HG03159 (cell line): ENCODE data around the gene SLC6A1.

Experiments used
- ATAC-seq: cut with Tn5 transposase; IDR thresholded peaks from one replicate; pipeline ENCODE4 v1.9.1; 2021; ENCODE audit warnings: mild to moderate bottlenecking, moderate library complexity; ENCODE audit not compliant: unreplicated experiment

SLC6A1 gene

DNA sequence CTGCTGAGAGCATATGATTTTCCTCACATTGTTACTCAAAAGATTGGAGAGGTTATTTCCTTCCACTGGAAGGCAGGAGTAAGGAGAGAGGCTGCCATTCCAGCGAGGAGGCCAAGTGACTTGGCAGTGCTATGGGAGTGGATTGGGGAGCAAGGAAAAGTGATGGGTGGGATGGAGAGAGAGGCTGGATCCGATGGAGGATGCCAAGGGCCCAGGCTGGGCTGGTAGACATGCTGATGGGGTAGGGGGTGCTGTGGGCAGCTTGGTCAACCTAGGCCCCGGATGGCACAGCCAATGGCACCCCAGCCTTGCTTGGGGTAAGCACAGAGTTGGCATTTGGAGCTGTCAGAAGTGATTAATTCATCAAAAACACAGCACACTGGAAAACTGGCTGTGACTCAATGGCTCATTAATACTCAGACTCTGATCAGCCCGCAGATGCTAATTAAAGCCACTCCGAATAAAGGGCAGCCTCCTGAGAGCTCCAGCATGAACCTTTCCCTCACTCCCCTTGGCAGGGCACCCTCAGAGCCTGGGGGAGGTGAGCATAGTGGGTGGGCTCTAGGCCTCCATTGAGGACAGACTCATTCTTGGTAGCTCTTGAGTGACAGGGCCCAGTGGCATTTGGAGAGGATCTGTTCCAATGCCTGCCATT lies 22.1 kb upstream of the SLC6A1 start:
- no peak for ATAC-seq

- ATAC-seq, result no peak
These were observed 20.3 kb upstream of the SLC6A1 start for GRCh38 chr3:10972072-10972782.

DNA sequence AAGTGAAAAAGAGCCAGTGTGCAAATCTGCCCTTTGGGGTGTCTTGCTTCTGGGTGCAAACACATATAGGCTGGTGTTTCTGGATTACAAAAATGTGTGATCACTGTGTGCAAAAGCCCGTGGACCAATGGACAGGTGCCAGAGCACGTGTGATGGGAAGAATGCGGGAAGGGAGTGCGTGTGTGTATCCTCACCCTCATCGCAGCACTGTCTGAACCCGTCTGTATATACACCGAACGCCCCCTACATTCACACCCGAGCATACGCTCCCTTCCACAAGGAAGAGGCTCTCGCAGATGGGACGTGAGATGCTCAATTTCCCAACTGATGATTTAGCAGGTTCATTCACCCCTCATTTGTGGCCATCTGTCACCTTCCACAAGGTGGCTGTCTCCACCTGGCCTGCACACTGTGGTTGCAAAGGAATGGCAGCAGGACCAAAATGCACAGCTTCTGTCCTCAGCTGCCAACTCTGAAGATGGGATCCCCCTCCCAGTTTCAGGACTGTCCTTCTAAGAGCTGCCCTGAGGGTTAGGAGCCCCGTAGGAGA lies 19.4 kb upstream of the SLC6A1 start:
- no peak for ATAC-seq

DNA sequence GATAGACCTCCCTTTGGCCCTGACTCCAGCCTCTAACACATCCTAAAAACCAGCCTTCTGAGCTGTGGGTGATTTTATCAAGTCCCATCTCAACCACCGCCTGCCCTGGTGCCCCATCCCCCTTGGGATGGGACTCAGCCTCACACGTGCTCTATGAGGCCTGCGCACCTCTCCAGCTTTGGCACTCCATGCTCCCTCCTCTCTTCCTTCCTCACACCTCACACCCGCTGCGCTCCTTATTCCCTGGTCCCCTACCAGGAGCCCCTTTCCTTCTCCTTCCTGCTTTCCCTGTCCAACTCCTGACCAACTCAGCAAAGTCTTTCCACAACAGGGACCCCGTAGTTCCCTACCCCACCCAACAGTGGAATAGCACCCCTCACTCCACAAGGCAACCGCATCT lies 18.4 kb upstream of the SLC6A1 start:
- ATAC-seq, result no peak

GRCh38 chr3:10974746-10975375 lies 17.7 kb upstream of the SLC6A1 start:
- ATAC-seq, result no peak

DNA sequence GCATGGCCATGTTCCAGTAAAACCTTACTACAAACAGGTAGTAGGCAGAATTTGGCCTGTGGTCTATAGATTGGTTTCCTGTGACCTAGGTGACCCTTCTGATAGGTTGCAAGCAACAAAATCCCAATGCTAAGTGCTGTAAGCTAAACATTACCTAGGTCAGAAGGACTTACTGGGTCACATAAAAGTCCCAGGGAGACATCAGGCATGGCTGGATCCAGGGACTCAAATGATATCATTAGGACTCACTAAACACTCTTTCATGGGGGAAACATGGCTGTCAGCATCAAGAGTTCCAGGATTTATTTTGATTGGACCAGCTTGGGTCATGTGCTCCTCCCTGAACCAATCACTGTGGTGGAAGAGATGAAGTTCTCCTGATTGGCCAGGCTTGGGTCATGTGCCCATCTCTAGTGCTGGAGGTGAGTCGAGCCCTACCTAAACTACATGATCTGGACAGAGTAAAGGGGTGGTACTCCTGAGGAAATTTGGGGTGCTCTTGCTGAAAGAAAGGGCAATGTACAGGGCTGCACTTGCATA lies 16.8 kb upstream of the SLC6A1 start:
- no peak for ATAC-seq

- ATAC-seq, result no peak
These were observed 15.8 kb upstream of the SLC6A1 start for GRCh38 chr3:10976770-10977169.

GRCh38 chr3:10977892-10978510 lies 14.5 kb upstream of the SLC6A1 start:
- ATAC-seq, result no peak

DNA sequence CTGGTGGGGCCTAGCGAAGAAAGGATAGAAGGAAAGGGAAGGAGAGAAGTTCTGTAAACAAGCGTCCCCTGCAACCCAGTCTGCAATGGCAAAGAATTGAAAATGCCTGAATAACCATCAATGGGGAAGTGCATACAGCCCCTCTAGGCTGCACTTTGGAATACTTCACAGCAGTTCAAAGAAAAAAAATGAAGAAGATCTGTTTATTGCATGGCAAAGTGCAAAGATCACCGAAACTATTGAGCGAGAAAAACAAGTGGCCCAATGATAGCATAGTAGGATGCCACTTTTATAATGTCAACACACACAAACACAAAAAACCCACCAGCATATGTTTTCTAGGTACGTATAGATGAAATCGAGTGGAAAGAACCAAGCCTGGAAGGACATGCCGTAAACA lies 13.6 kb upstream of the SLC6A1 start:
- no peak for ATAC-seq

DNA sequence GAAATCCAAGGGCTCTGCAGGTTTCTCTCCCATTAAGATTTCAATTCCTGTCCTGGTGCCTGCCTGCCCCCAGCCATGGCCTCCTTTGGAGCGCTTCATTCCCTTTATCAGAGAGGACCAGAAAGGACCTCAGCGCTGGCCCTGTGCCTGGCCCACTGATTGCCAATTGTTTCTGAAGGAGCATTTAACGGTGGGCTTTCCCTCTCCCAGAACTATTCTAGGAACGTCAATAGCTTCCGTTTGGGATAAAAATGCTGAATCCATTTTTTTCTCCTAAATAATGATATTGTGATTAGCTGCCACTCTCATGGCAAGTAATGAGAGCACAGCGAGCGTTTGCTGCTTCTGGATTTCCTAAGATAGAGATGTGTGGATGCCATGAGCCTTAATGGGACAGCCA lies 12.2 kb upstream of the SLC6A1 start:
- no peak for ATAC-seq

- no peak for ATAC-seq
These were observed 11.5 kb upstream of the SLC6A1 start for GRCh38 chr3:10981031-10981430.

DNA sequence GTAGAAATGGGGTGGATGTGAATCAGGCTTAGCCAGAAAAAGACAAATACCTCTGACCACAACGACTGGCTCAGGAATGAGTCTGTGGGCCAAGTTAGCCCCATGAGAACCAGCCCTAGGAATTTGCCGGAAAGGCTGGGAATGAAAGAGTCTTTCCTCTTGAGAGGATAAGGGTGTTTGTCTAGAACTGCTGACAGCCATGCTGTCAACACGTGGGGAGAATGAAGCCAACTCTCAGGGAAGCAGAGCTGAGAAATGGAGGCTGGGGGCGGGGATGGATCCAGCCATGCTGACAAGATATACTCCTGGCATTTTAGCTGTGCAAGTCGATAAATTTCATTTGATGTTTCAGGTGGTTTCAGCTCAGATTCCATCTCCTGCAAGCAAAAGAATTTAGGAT lies 10.6 kb upstream of the SLC6A1 start:
- ATAC-seq, result no peak

GRCh38 chr3:10982782-10983181 lies 9.8 kb upstream of the SLC6A1 start:
- no peak for ATAC-seq

DNA sequence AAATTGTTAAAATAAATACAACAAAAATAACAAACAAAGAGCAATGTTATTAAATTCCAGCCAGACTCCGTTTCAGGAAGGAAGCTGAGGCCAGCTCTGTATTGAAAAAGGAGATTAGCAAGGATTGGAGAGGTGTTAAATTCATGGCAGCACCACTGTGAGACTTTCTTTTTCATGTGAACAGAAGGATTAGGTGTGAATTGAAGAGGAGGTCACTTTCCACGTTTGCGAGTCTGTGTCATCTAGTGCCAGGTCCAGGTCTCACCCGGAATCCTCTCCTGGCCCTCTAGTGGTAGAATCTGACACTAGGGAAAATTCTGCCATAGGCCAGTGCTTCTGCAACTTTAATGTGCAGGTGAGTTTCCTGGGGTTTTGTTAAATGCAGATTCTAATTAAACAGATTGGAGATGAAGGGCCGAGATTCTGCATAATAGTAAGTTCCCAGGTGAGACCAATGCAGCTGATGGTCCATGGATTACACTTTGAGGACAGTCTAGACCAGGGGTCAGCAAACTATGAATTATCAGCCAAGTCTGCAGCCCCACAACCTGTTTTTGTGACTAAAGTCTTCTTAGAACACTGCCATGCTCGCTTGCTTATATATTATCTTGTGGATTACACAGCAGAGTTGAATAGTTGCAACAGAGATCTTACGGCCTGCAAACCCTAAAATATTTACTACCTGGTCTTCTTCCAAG lies 9.2 kb upstream of the SLC6A1 start:
- no peak for ATAC-seq

GRCh38 chr3:10984371-10984896 lies 8.1 kb upstream of the SLC6A1 start:
- no peak for ATAC-seq

GRCh38 chr3:10985181-10985580 lies 7.4 kb upstream of the SLC6A1 start:
- ATAC-seq, result no peak

GRCh38 chr3:10986592-10986991 lies 6.0 kb upstream of the SLC6A1 start:
- no peak for ATAC-seq

DNA sequence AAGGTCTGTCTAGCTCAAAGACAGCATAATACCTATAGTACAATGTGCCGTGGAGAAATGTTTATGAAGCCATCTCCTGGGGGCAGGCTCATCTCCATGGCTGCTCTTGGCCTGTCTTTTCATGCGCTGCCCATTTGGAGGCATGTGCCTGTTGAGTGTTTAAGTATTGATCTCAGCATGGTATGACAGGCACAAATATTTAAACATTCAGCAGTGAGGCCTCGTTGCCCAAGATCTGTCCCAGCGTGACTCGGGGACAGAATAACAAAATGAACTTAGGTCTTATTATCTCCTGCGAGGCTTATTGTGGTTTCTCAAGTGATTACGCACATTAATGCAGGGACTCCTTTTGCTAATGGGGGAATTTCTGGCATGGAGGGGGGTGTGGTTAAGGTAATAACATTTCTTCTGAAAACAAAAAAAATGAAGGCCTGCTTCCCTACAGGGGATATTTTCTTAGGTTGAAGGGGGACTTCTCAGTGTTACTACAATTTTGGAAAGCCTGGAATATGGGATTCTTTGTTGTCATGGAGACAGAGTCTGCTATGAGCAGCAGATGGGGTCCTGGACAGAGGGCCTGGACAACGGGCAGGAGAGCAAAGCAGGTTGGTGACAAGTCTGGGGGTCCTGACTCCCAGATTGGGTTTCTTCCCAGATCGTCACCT lies 4.4 kb upstream of the SLC6A1 start:
- ATAC-seq, result no peak

GRCh38 chr3:10988991-10989484 lies 3.5 kb upstream of the SLC6A1 start:
- no peak for ATAC-seq
